Measurements from ENCODE around the gene UTP14A.

Gene UTP14A

GRCh38 chrX:129939986-129940385 is 34.0 kb downstream of the UTP14A start:
- H3K27me3 ChIP-seq (ENCODE audit: insufficient read depth, poor library complexity, severe bottlenecking): no peaks in the 10 kb centered on the region
- H3K4me3 ChIP-seq (replicated peaks; ENCODE audit: insufficient read depth, low read length): no peak overlapping the region
- DNase-seq (ENCODE audit: low read depth in 1 of 2, low spot score in 1 of 2): no peak
- TF ChIP-seq POLR2AphosphoS5 (IDR thresholded peaks at IDR 0.05; ENCODE audit: low read depth): no peak
- TF ChIP-seq CTCF (IDR thresholded peaks at IDR 0.05; ENCODE audit: insufficient read depth, low read length): no peak
- TF ChIP-seq SPI1 (IDR thresholded peaks at IDR 0.05; ENCODE audit: borderline replicate concordance, low read depth): no peak
- no peak for TF ChIP-seq GABPA (IDR thresholded peaks at IDR 0.05; ENCODE audit: low read depth)
- H3K27ac ChIP-seq (replicated peaks): no peak overlapping the region

DNA sequence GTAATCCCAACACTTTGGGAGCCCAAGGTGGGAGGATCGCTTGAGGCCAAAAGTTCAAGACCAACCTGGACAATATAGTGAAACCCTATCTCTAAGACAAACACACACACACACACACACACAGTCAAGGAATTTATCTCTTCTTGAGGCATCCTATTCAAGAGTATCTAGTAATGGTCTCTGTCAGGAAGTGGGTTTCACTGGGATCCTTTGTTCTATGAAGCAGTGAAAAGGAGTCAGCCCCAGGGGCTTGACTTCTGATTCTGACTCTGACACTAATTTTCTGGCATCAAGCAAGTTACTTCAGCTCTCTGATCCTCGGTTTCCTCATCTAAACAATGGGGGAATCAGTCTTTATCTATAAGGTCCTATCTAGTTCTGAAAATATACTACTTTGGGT is 34.8 kb downstream of the UTP14A start:
- no peak for DNase-seq (ENCODE audit: low read depth in 1 of 2, low spot score in 1 of 2)
- no peaks in the 10 kb centered on the region for H3K27me3 ChIP-seq (ENCODE audit: insufficient read depth, poor library complexity, severe bottlenecking)
- no peak overlapping the region for H3K27ac ChIP-seq (replicated peaks)
- no peak overlapping the region for H3K4me3 ChIP-seq (replicated peaks; ENCODE audit: insufficient read depth, low read length)
- TF ChIP-seq CTCF (IDR thresholded peaks at IDR 0.05; ENCODE audit: insufficient read depth, low read length): no peak
- TF ChIP-seq GABPA (IDR thresholded peaks at IDR 0.05; ENCODE audit: low read depth): no peak
- TF ChIP-seq REST (IDR thresholded peaks at IDR 0.05; ENCODE audit: insufficient replicate concordance, low read depth): no peak
- no peak for TF ChIP-seq POLR2AphosphoS5 (IDR thresholded peaks at IDR 0.05; ENCODE audit: low read depth)
- no peak for TF ChIP-seq SPI1 (IDR thresholded peaks at IDR 0.05; ENCODE audit: borderline replicate concordance, low read depth)

- Histone ChIP-seq H3K27me3 (ENCODE audit: insufficient read depth, poor library complexity, severe bottlenecking) (no peaks in the 10 kb centered on the region), H3K27ac (replicated peaks) (no peak overlapping the region), H3K4me3 (replicated peaks; ENCODE audit: insufficient read depth, low read length) (no peak overlapping the region)
- DNase-seq (ENCODE audit: low read depth in 1 of 2, low spot score in 1 of 2): no peak
- no peak for TF ChIP-seq CTCF (IDR thresholded peaks at IDR 0.05; ENCODE audit: insufficient read depth, low read length)
- TF ChIP-seq GABPA (IDR thresholded peaks at IDR 0.05; ENCODE audit: low read depth): no peak
- no peak for TF ChIP-seq REST (IDR thresholded peaks at IDR 0.05; ENCODE audit: insufficient replicate concordance, low read depth)
- TF ChIP-seq POLR2AphosphoS5 (IDR thresholded peaks at IDR 0.05; ENCODE audit: low read depth): no peak
- no peak for TF ChIP-seq SPI1 (IDR thresholded peaks at IDR 0.05; ENCODE audit: borderline replicate concordance, low read depth)
Measured at GRCh38 chrX:129945131-129945530, 39.2 kb downstream of the UTP14A start.

DNA sequence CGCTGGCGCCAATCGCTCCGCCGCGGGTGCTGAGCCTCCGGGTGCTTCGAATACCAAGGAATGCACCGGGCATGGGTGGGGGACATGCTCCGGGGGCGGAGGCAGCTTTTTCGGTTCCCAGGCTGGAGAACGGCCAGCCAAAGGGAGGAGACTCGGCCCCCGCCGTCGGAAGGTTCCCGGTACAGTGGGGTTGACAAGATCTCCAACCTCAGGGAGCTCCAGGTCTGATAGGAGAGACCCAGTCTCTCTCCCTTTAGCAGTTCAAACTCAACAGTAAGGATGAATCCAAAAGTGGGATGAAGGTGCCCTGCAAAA is 47.3 kb downstream of the UTP14A start:
- Histone ChIP-seq H3K27me3 (ENCODE audit: insufficient read depth, poor library complexity, severe bottlenecking) (no peaks in the 10 kb centered on the region), H3K4me3 (replicated peaks; ENCODE audit: insufficient read depth, low read length) (no peak overlapping the region), H3K27ac (replicated peaks) (no peak overlapping the region)
- TF ChIP-seq CTCF (IDR thresholded peaks at IDR 0.05; ENCODE audit: insufficient read depth, low read length) (no peak), REST (IDR thresholded peaks at IDR 0.05; ENCODE audit: insufficient replicate concordance, low read depth) (no peak), SPI1 (IDR thresholded peaks at IDR 0.05; ENCODE audit: borderline replicate concordance, low read depth) (no peak), GABPA (IDR thresholded peaks at IDR 0.05; ENCODE audit: low read depth) (no peak), POLR2AphosphoS5 (IDR thresholded peaks at IDR 0.05; ENCODE audit: low read depth) (no peak)
- no peak for DNase-seq (ENCODE audit: low read depth in 1 of 2, low spot score in 1 of 2)
